HCT116 (cell line): Measurements from ENCODE around the gene WDFY2.

Source experiments
- CTCF ChIP-seq, 3 experiments: fragments of 200-600 bp in 1 of 3; sonication (generic) in 1 of 3; IDR thresholded peaks in 2 of 3; conservative IDR thresholded peaks in 1 of 3; 2 replicates each; pipeline ENCODE4 v1.5.1; 2012 to 2017; ENCODE audit warnings: low read depth in 2 of 3, low read length in 2 of 3, antibody characterized with exemption in 1 of 3, borderline replicate concordance in 1 of 3, control low read depth in 1 of 3, mild to moderate bottlenecking in 1 of 3, mixed read lengths in 1 of 3, mixed run types in 1 of 3, moderate library complexity in 1 of 3; ENCODE audit not compliant: insufficient read depth in 1 of 3
- EZH2 ChIP-seq: fragments of 200-600 bp; sonication (generic); IDR thresholded peaks from 2 replicates; pipeline ENCODE4 v1.6.1; 2017; ENCODE audit warnings: antibody characterized with exemption, mixed run types
- EZH2phosphoT487 ChIP-seq: fragments of 200-600 bp; IDR thresholded peaks from 2 replicates; pipeline ENCODE4 v1.6.1; 2018; ENCODE audit warnings: antibody characterized with exemption, borderline replicate concordance
- MAX ChIP-seq: IDR thresholded peaks from 2 replicates; pipeline ENCODE4 v1.6.1; 2012
- POLR2A ChIP-seq: IDR thresholded peaks from 2 replicates; pipeline ENCODE4 v1.7.0; 2011; ENCODE audit warnings: borderline replicate concordance; ENCODE audit not compliant: insufficient read depth, insufficient read length; ENCODE audit errors: extremely low read depth
- SP1 ChIP-seq: IDR thresholded peaks from 2 replicates; pipeline ENCODE4 v1.6.1; 2012; ENCODE audit warnings: low read depth
- ZNF274 ChIP-seq: fragments of 200-500 bp; sonication (Bioruptor generic); IDR thresholded peaks from 2 replicates; pipeline ENCODE4 v1.6.1; 2014; ENCODE audit warnings: mild to moderate bottlenecking, low read depth, low read length, inconsistent platforms

GRCh38 chr13:51768378-51768921 lies 184.2 kb downstream of the WDFY2 start:
- TF ChIP-seq SP1: no peak
- TF ChIP-seq CTCF (IDR thresholded peaks at IDR 0.05 in 2 of 3, conservative IDR thresholded peaks at IDR 0.05 in 1 of 3; ENCODE audit: borderline replicate concordance in 1 of 3, insufficient read depth in 1 of 3, low read depth in 2 of 3, low read length in 2 of 3): no peak
- TF ChIP-seq MAX: no peak
- TF ChIP-seq EZH2phosphoT487: no peak
- TF ChIP-seq EZH2: no peak
- TF ChIP-seq ZNF274: no peak
- no peak for TF ChIP-seq POLR2A
